GM19455 (cell line): Measurements from ENCODE around the gene LCN9.
"Not testable (repeated sequence)": the region's sequence is repeated elsewhere in the genome, so short reads cannot be mapped to it uniquely, and the experiment has no call there.

Experiments
- ATAC-seq: cut with Tn5 transposase; IDR thresholded peaks from one replicate; pipeline ENCODE4 v1.9.1; 2021; ENCODE audit not compliant: unreplicated experiment

The LCN9 gene

DNA sequence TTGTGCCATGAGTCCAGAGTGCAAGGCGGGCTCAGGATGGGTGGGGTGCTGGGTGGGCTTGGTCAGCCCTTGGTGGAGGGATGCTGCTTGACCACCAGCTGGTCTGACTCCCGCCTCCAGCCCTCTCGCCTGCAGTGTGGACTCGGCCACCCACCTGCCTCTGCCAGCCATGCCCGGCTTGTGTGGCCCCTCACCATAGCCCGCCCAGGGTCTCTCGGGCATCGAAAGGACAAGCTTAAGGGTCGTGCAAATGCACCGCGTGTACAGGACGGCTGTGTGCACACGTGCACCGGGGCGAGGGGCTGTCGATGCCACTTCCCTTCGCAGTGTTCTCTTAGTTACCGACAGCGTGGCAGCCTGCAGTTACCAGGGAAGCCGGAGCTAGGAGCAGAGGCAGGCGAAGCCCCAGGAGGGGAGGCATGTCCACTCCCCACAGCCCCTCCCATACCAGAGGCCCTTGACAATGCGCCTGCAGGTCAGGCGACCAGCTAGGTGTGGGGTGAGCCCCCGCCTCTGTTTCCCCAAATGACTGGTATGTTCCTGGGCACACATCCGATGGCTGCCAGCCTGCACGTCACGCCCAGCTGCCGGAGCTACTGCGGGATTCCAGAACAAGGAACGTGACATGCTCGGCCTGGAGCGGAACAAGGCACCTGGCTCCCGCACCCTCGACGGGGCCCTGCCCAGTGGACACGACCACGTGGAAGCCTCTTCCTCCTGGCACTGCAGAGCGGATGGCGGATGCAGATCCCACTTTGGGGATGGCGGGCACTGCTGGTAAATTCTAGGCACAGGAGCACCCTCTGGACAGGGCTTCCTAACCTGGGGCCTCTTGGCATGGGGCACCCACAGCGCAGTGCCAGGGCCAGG lies 7.8 kb downstream of the LCN9 start:
- no peak for ATAC-seq

DNA sequence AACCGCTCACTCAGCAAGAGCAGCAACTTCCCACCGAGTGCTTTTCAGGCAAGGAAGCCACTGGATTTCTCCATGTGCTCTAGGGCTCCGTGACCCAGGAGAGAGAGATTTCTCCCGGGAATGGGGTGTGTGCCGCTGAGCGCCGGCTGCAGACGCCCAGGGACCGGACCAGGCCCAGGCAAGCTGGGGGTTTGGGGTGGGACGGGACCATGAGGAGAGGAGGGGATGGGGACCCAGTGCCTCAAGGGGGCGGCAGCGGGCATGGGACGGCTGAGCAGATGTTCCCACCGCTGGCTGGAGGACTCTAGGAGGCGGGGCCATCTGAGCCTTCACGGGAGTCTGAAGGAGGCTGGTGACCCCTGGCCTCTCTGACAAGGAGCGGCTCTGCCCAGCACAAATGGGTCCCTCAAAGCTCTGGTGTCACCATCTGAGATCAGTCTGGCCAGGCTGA lies 8.5 kb downstream of the LCN9 start:
- no peak for ATAC-seq

DNA sequence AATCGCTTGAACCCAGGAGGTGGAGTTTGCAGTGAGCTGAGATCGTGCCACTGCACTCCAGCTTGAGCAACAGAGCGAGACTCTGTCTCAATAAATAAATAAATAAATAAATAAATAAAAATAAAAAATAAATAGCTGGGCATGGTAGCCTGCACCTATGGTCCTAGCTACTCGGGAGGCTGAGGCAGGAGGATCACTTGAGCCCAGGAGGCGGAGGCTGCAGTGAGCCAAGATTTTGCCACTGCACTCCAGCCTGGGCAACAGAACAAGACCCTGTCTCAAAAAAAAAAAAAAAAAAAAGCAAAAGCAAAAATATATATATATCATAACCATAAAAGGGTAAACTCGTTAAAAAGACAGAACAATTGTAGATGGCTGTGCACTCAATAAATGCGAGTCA lies 9.7 kb downstream of the LCN9 start:
- ATAC-seq, result not testable (repeated sequence)

DNA sequence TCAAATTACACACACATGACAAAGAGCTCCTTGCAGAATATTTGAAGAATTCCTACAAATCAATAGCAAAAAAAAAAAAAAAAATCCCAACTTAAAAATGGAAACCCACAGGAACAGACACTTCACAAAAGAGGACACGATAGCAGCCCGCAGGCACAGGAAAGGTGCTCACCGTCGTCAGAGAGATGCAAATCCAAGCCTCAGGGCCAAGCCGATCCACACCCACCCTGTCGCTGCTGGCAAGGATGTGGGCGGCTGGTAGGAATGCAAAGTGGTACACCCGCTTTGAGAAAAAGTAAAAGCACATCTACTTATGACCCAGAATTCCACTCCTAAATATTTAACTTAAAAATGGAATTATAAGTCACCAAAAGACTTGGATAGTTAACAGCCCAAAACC lies 10.8 kb downstream of the LCN9 start:
- ATAC-seq, result no peak

DNA sequence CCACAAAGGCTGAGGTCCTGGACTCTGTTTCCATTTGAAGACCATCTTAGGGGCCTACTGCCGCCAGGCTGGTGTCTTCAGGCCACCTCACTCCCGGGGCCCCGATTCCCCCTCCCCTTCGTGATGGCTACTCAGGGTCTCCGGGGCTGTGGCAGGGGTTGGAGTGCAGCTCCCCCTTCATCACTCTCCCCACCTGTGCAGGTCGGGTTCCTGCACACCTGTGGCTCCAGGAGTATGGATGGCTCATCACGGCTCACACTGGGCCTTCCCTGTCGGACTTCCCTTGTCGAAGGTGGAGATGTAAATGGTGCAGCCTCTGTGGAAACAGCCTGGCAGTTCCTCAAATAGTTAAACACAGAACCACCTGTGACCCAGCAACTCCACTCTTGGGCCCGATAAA lies 11.9 kb downstream of the LCN9 start:
- ATAC-seq, result no peak

DNA sequence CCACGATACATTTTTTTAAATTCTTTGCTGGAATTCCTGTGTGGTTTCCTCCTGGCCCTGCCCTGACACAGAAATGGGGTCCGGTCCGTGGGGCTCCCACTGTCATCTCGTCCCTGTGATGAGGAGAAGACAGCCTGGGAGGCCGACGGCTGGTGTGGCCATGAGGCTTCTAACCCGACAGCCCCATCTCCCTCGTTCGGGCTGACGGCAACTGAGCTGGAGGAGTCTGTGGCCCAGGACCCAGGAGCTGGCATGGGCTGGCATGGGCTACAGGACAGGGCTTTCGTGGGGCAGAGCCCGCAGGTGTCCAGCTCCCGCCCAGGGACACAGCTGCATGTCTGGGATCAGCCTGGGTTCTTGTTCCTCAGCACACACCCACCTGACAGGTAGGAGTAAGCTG lies 13.8 kb downstream of the LCN9 start:
- ATAC-seq, result no peak

DNA sequence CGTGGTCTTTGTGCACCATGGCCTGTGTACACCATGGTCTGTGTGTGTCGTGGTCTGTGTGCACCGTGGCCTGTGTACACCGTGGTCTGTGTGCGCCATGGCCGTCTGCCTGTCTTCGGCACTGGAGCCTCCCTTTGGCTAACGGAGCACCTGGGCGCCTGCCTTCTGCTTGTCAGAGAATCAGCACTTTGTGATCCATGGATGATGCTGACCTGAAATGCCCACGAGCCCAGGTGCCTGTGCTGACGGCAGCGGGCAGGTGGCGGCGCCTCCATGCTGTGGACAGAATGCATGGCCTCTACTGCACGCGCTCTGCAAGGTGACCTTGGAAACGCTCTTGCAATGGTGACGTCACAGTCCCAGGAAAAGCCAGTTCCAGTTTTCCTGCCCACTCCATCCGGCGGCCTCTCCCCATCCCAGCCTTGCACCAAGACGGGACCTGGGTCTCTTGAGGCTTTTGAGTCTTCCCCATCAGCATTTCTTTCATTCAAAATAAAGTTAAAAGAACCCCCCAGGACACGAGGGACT lies 14.6 kb downstream of the LCN9 start:
- ATAC-seq, result no peak

DNA sequence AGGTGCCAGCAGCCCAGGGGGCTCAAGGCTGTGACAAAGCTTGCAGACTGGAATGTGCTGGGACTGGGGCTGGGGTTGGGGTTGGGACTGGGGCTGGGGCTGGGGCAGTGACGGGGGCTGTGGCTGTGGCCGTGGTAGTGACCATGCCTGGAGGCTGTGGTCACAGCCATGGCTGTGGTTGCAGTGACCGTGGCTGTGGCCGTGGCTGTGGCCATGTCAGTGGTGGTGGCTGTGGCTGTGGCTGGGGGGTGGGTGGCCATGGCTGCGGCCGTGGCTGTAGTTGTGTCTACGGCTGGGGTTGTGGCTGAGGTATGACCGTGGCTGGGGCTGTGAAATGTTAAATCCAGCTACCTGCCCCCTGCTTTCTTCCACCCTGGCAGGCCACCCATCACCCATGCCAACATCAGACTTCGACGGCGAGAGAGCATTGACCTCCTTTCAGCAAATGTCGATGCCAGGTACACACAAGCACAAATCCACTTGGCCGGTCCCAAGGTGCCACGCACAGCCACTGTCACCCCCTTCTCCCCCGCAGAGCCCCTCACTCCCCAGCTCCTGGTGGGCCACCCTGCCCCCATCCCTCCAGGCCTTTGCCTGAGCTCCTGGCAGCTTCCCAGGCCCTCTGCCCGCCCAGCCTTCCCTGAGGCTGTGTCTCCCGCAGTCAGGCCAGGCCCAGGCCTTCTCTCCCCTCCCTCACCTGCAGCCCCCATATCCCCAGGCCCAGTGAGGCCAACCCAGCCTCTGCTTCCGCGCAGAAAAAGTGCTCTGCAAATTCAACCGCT lies 15.3 kb downstream of the LCN9 start:
- ATAC-seq, result no peak

DNA sequence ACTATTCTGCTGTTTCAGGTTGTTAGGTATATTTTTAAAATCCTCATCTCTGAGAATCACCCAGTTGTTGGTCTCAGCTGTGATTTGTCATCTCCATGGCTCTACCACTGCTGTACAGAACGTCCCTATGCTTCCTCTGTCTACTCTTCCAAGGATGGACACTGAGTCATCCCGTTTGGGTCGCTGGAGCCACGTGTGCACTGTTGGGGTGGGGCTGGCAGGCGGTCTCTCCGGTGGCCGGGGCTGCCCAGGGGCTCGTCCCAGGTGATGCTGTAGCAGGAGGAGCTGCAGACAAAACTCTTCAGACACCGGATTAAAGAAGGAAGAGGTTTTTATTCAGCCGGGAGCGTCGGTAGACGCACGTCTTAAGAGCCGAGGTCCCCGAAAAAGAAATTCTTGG lies 16.9 kb downstream of the LCN9 start:
- no peak for ATAC-seq

DNA sequence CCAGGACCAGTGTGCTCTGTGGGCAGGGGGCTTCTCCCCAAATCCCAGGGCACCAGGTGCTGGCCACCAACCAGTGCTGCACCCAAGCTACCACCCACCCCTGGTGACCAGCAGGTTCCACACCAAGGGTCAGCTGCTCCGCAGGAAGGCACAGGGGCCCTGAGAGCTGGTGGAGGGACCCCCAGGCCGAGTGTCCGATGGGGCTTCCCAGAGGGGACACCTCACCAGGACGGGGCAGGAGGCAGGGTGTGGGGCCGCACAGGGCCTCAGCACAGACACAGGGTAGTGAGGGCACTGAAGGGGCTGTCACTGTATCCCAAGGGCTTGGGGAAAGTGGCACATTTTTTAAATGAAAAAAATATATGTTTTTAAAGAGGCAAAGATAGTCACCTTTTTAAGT lies 18.1 kb downstream of the LCN9 start:
- ATAC-seq, result no peak

DNA sequence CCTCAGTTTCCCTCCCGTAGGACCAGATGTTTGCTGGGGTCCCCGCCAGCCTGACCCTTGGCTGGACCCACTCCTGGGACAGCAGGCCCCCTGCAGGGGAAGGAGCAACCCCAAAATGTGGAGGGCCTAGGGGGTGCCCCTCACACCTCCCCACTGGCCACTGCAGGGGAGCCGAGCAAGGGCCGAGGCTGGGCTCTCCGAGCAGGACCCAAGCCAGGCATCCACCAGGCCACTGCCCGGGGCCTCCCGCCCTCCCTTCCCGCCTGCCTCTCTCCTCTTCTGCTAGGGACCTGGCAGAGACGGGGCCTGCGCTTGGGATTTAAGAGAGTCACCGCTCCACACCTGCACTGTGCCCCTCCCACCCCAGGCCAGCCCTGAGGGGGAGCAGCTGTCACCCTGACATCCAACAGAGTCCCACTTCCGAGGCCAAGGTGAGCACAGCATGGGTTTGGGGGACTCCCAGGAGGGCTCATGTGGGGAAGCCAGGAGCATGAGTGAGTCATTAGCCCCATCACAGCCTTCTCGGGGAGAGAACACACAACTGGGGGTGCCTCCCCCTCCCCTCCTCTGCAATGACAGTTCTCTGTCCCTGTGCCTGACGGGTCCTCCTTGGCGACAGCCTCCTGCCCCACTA lies 20.4 kb downstream of the LCN9 start:
- no peak for ATAC-seq

DNA sequence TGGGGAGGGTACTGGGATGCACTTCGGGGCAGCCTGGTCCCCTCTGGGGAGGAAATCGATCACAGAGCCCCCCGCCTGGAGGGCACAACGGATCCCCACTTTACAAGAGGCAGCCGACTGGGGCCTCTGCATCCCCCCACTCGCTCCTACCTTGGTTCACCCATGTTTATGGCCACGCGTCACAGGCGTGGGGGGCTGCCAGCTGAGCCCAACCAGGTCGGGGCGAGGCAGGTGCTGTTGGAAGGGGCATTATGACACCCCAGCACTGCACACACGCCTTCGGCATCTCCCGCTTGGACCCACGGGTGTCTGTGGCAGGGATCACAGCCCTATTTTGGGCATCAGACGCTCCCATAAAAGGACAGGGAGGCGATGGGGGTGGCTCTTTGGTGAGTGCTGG lies 21.6 kb downstream of the LCN9 start:
- ATAC-seq, result no peak

DNA sequence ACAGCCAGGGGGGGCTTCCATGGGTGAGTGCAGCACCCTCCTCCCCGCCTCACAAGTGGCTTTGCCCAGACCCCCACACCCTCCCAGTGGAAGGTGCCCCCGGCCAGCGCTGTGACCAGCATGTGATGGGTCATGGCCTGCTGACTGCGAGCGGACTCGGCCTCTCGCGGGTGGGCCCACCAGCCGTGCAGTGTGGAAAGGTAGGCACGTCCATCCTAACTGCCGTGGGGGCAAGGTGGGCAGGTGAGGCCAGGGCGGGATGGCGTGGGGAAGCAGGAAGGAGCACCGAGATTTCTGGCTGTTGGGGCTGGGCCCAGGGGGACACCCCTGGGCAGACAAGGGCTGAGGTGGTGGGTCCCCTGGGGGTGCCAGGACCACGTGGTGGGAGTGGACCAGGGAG lies 24.1 kb downstream of the LCN9 start:
- no peak for ATAC-seq

DNA sequence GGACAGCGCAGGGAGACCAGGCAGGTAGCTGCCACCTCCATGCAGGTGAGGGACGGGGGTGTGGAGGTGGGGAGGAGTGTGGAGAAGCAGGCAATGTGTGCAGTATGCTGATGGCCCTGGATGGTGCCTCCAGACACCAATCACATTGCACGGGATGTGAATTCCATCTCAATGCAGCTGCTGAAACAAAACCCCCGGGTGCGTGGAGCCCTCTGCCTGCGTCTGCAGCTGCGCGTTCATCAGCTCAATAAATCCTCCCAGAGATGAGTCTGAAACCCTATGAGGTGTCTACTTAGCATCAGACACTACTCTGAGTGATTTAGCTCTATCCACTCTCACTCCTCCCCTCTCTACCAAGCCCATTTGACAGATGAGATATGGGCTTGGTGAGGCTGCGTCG lies 25.9 kb downstream of the LCN9 start:
- ATAC-seq, result no peak

DNA sequence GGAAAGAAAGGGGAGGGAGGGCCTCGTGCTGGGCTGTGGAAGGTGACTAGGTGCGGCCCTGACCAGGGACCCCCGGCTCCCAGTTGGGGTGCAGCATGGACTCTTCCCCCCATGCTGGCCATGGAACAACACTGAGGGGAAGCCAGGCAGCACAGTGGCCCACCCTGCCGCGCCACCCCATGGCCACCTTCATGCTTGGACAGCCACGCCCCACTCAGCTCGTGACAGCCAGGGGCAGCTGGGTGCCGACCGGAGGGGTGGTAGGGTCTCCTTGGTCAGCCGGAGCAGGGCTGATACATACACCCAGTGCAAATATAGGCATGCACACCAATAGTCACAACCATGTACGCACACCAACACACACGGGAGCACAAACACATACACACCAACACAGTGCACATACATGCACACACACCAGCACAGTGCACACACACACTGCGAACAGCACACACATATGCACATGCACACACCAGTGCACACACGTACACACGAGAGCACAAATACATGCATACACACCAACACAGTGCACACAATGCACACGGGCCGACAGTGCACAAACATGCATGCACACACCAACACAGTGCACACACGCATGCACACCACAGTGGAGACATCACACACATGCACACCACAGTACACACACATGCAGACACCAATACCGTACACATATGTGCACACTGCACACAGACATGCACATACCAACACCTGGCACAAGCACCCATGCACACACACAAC lies 27.9 kb downstream of the LCN9 start:
- ATAC-seq, result no peak

DNA sequence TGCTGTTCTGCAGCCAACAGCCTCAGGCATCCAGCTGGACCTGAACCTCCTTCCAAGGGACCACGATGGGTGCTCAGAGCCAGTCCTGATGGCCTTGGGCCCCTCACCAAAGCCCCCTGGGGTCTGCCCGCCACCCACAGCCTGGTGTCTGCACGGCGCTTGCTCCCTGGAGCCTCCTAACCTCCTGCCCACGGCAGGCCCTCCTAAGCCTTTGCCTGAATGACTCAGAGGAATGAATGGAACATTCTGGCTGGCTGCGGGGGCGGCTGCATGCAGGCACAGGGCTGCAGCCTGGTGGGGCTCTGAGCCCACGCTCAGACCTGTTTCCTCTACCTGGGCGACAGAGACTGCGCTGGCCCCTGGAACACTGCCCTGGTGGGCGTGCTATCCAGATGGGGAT lies 29.3 kb downstream of the LCN9 start:
- ATAC-seq, result no peak

DNA sequence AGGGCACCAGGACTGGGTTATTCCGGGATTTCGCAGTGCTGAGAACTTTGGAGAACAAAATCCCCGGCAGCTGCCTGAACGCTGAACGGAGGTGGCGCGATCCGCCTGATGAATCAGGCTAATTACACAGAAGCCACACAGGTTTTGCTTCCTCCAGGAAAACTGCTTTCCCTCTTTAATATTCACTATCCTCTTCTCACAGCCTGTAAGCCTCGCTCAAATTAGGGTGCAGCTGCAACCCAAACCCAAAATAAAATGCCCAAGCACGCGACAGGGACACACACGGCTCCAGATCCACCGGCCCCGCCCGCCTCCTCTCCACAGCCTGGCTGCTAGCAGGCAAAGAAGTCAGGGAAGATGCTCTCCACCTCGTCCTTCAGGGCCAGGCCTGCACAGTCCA lies 30.2 kb downstream of the LCN9 start:
- ATAC-seq, result no peak

DNA sequence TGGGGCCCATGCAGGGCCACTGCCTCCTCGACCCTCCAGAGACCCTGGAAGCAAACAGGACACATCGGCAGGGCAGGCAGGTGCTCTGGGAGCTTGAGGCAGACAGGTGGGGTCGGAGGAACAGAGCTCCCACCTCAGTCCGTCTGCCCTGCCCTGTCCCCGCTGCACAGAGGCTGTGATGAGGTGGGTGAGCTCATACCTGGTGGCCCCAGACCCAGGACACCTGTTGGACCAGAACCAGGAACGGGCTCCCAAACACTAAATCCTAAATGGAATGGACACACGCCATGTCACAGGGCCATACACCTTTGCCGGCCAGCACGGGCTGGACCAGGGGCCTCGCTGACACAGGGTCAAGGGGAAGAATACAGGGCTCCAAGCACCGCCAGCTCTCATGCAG lies 30.7 kb downstream of the LCN9 start:
- no peak for ATAC-seq

DNA sequence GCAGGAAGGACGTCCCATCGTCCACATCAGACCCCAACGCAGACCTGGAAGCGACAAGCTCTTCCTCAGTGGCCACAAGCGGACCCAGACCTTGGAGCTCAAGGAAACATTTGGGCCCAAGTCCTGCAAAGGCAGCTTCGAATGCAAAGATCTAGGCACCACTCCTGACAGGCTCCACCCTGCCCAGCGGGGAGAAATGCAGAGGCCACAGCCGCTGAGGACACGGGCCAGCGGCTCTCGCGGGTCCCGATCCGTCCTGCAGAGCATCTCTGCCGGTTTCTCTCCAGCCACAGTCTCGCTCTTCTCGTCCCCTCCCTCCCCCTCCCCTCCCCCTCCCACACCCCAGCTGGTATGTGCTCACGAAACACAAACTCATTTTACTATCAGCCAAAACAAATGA lies 31.3 kb downstream of the LCN9 start:
- no peak for ATAC-seq

DNA sequence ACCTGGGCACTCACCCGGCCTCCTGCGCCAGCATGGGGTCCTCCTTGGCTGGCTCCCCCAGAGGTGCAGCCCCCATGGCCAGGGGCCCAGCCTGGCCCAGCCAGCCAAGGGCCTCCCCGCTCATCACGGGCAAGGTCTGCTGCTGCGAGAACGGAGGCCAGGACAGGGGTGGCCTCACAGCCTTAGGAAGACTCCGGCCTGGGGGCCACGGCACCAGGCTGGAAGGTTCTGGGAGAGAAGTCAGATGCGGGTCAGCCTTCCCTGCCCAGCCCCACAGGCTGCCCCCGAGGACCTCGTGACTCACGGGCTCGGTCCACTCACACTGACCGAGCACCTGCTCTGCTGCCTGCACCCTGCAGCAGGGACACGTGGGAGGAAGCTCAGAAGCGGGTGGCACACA lies 31.9 kb downstream of the LCN9 start:
- ATAC-seq, result no peak

DNA sequence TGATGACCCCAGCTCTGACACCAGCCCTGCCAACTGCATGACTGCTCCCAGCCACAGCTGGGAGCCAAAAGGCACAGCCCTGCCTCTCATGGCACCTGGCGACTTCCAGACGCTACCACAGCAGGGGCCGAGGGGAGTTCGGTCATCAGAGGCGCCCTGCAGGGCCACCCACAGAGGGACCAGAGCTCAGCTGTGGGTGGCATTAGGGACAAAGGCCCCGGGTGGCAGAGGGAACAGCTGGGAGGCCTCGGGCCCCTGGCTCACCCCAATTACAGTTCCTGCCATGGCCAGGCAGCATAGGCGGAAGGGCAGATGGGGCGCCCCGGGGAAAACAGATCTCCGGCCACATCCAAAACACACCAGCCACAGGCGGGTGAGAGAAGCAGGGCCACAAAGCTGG lies 32.5 kb downstream of the LCN9 start:
- no peak for ATAC-seq
